PC-3 (cell line): ENCODE data around the gene SKAP1.

Experiments
- CTCF ChIP-seq: fragments of 300-600 bp; sonication (generic); conservative IDR thresholded peaks from 2 replicates; pipeline ENCODE4 v1.5.1; 2017; ENCODE audit warnings: antibody characterized with exemption, low read depth, mild to moderate bottlenecking, low read length
- EZH2phosphoT487 ChIP-seq: fragments of 300-600 bp; sonication (generic); IDR thresholded peaks from 2 replicates; pipeline ENCODE4 v1.6.1; 2018; ENCODE audit warnings: mild to moderate bottlenecking, antibody characterized with exemption, low read length, borderline replicate concordance

- no peak for TF ChIP-seq CTCF
- no peak for TF ChIP-seq EZH2phosphoT487
Observed at GRCh38 chr17:48385319-48385718, 44.7 kb downstream of the SKAP1 start.
